Pancreas (tissue), 10 donors: ENCODE data around the gene TRNP1. TPM values are rescaled to one million over a fixed set of nuclear protein-coding genes. Genes with fewer than 3 reads are reported as not detected.
"Not testable (repeated sequence)": the region's sequence is repeated elsewhere in the genome, so short reads cannot be mapped to it uniquely, and the experiment has no call there.

ENCODE experiments used
- ATAC-seq, 4 donors: fragments of 200-7000 bp; cut with Tn5 transposase; one replicate each; pipeline versions ENCODE4 v1.8.0 to v1.9.1; 2020; ENCODE audit warnings: mild to moderate bottlenecking in 4 of 4, moderate library complexity in 4 of 4
- DNase-seq, 6 donors: peaks; one replicate each; pipeline ENCODE4 v3.0.0-alpha.2; 2020
- FAIRE-seq: peaks from 2 replicates; lab custom pipeline; 2012; peaks lifted over from hg19 to GRCh38; lab: Jason Lieb, UNC
- H3K27ac ChIP-seq, 4 donors: fragments of 200-600 bp; sonication (generic); 1 replicate in 3 of 4; 2 replicates in 1 of 4; pipeline versions ENCODE4 v1.5.0 to v1.8.0; 2020
- H3K27me3 ChIP-seq, 4 donors: fragments of 200-600 bp; one replicate each; pipeline ENCODE4 v1.8.0; 2021
- H3K36me3 ChIP-seq, 3 donors: fragments of 200-600 bp; sonication (generic) in 1 of 3; one replicate each; pipeline versions ENCODE4 v1.5.0 to v1.8.0; 2020 to 2021
- H3K4me1 ChIP-seq, 3 donors: fragments of 200-600 bp; one replicate each; pipeline ENCODE4 v1.8.0; 2021
- H3K4me3 ChIP-seq, 4 donors: fragments of 200-600 bp; sonication (generic) in 2 of 4; one replicate each; pipeline versions ENCODE4 v1.5.0 to v1.8.0; 2020 to 2021
- H3K9me3 ChIP-seq, 4 donors: fragments of 200-600 bp; one replicate each; pipeline ENCODE4 v1.8.0; 2021
- CTCF ChIP-seq, 4 donors: fragments of 200-600 bp; sonication (generic) in 3 of 4; IDR thresholded peaks; one replicate each; pipeline versions ENCODE4 v1.5.0 to v1.8.0; 2021; ENCODE audit warnings: antibody characterized with exemption in 4 of 4
- WGBS, 2 donors: extraction: QIAGEN DNeasy Blood & Tissue Kit; methylation state at CpG; one replicate each; pipeline ENCODE4 v1.1.7; 2013; 5-methylcytosine and 5-hydroxymethylcytosine counted together
- intact Hi-C, 3 donors: fragments of 100-400 bp; cut with DNase I; formaldehyde crosslinking; loops; one replicate each; pipeline versions ENCODE4 v1.11.1 to v1.14.2; 2022
- polyA plus RNA-seq, 2 donors: library from polyadenylated mRNA; stranded (reverse); fragments of 200-250 nt; gene quantifications; one replicate each; pipeline ENCODE4 v1.2.3, GENCODE V29; 2013
- total RNA-seq, 6 donors: library from RNA; stranded (reverse); fragmentation: NEBNext Ultra II Directional in 4 of 6; extraction: Animal tissue kit (Norgen Biotek cat#: 25700) in 4 of 6; gene quantifications; one replicate each; pipeline versions ENCODE4 v1.2.1 to v1.2.4, GENCODE V29; 2021 to 2023
- donor health status: healthy with polysubstance abuse.
- donor health status: DM: no; HTN: no; CAD: no; lungs with moderate emphysema.
- donor health status: DM: no; HTN: no; CAD: no.
- donor health status: control.
- donor health status: control.
- donor health status: Bipolar disorder and iron deficiency.
- donor health status: DM: yes; HTN: yes; CAD: no.
- donor health status: DM: no; HTN: no; CAD: no.
- donor health status: DM: no; HTN: no; CAD: no.
- donor health status: DM: yes; HTN: yes; CAD: no.

The TRNP1 gene
- total RNA-seq (10 to 100 TPM; 10.4 to 36.8 (median 18.4) TPM), polyA plus RNA-seq (10 to 100 TPM; 42.1 to 48.2 TPM)

GRCh38 chr1:26993237-26994019 lies at the start of gene TRNP1:
TSS of gene TRNP1 (plus strand) at chr1:26993692. CDS start at chr1:26993787, 95 bp downstream.
- peak; percentile 70 to 93 (median 86) for DNase-seq
- no peaks in the 10 kb centered on the region for H3K27me3 ChIP-seq
- no peak for TF ChIP-seq CTCF (IDR thresholded peaks at IDR 0.05)
- peak within 1 kb of the TSS; percentile 61 to 93 (median 75) for H3K4me3 ChIP-seq
- H3K36me3 ChIP-seq, result no peaks in the 10 kb centered on the region
- ATAC-seq, result peak; percentile 55 to 71 (median 66)
- peaks cover 9 to 34% (median 14%) of the 10 kb centered on the region in 3 donors for H3K4me1 ChIP-seq
- H3K27ac ChIP-seq, result peak within 1 kb of the TSS; percentile 55 to 79 (median 72)
- intact Hi-C loops, result no loop called here
- 0 to 1% methylated on average over 38 to 57 of the region's 61 CpGs for WGBS, 2 donors
- no peak for FAIRE-seq
- H3K9me3 ChIP-seq, result no peaks in the 10 kb centered on the region

GRCh38 chr1:26945138-26945537 lies 48.4 kb upstream of the TRNP1 start:
- Histone ChIP-seq H3K4me3 (no peak overlapping the region), H3K27me3 (no peaks in the 10 kb centered on the region), H3K27ac (no peak overlapping the region), H3K36me3 (peaks cover 8 to 29% (median 23%) of the 10 kb centered on the region in 3 donors), H3K9me3 (no peaks in the 10 kb centered on the region), H3K4me1 (no peaks in the 10 kb centered on the region)
- ATAC-seq, result peak in 1 of 4 donors; percentile 4
- WGBS, 2 donors, result 20 to 24% methylated on average over 2 of the region's 2 CpGs
- no peak for TF ChIP-seq CTCF (IDR thresholded peaks at IDR 0.05)
- FAIRE-seq, result no peak
- no peak for DNase-seq
- intact Hi-C loops, result no loop called here

- Histone ChIP-seq H3K36me3 (peaks cover 8 to 31% (median 25%) of the 10 kb centered on the region in 3 donors), H3K9me3 (no peaks in the 10 kb centered on the region), H3K4me3 (no peak overlapping the region), H3K27ac (peak overlapping the region in 2 of 4 donors; percentile 11 to 45), H3K4me1 (no peaks in the 10 kb centered on the region), H3K27me3 (no peaks in the 10 kb centered on the region)
- FAIRE-seq (no peak), ATAC-seq (peak; percentile 40 to 76 (median 49)), DNase-seq (peak in 3 of 6 donors; percentile 37 to 44 (median 39))
- intact Hi-C loops, result no loop called here
- TF ChIP-seq CTCF (IDR thresholded peaks at IDR 0.05), result no peak
- WGBS, 2 donors, result 43 to 49% methylated on average over 8 of the region's 8 CpGs
Observed at GRCh38 chr1:26945728-26946127, 47.8 kb upstream of the TRNP1 start.

- intact Hi-C loops, result no loop called here
- no peak for TF ChIP-seq CTCF (IDR thresholded peaks at IDR 0.05)
- H3K4me3 ChIP-seq, result no peak overlapping the region
- H3K27ac ChIP-seq, result peak overlapping the region in 2 of 4 donors; percentile 11 to 45
- ATAC-seq (peak in 3 of 4 donors; percentile 17 to 49 (median 25)), DNase-seq (no peak), FAIRE-seq (no peak)
- H3K9me3 ChIP-seq, result no peaks in the 10 kb centered on the region
- 39 to 43% methylated on average over 4 of the region's 4 CpGs for WGBS, 2 donors
- peaks cover 8 to 36% (median 25%) of the 10 kb centered on the region in 3 donors for H3K36me3 ChIP-seq
- no peaks in the 10 kb centered on the region for H3K4me1 ChIP-seq
- H3K27me3 ChIP-seq, result no peaks in the 10 kb centered on the region
Observed at GRCh38 chr1:26946270-26946669, 47.2 kb upstream of the TRNP1 start.

- WGBS, 2 donors, result 90 to 92% methylated on average over 15 to 16 of the region's 16 CpGs
- not testable (repeated sequence) for H3K9me3 ChIP-seq, FAIRE-seq
Observed at GRCh38 chr1:26948725-26949057, 44.8 kb upstream of the TRNP1 start.

More at GRCh38 chr1:26948725-26949057, 44.8 kb upstream of the TRNP1 start:
- ATAC-seq, intact Hi-C loops, H3K27me3 ChIP-seq, H3K27ac ChIP-seq, H3K4me1 ChIP-seq, H3K4me3 ChIP-seq: not testable (repeated sequence)
- H3K36me3 ChIP-seq, result peaks cover 2 to 19% (median 6%) of the 10 kb centered on the region in 3 donors
- DNase-seq, result peak in 1 of 6 donors; percentile 12
